HG02840 (cell line): ENCODE results near the gene FN1.

Experiments used
- ATAC-seq: cut with Tn5 transposase; IDR thresholded peaks from one replicate; pipeline ENCODE4 v1.9.1; 2021; ENCODE audit warnings: mild to moderate bottlenecking, moderate library complexity, moderate number of reproducible peaks; ENCODE audit not compliant: unreplicated experiment, low FRiP score

Gene FN1

GRCh38 chr2:215435870-215436704 lies at the start of gene FN1:
FN1 (minus strand) TSS chr2:215436068; CDS start chr2:215435802, 266 bp downstream.
- peak; percentile 69 for ATAC-seq

DNA sequence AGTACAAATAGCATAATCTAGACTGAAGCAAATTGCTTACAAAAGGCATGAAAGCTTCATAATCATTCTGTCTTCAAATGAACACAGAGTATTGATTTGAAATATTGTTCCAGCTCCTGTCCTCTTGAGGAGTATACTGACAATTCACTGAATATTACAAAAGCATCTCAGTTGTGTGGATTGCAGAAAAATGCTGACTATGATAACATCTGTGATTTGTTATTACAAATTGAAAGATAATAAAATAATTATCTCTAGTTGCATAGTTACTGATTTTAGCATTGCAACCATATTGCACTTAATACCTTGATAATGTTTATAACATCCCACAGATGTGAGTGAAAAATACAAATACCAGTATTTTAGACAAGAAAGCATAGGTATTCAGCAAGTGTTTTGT lies 49.2 kb upstream of the FN1 start:
- no peak for ATAC-seq

DNA sequence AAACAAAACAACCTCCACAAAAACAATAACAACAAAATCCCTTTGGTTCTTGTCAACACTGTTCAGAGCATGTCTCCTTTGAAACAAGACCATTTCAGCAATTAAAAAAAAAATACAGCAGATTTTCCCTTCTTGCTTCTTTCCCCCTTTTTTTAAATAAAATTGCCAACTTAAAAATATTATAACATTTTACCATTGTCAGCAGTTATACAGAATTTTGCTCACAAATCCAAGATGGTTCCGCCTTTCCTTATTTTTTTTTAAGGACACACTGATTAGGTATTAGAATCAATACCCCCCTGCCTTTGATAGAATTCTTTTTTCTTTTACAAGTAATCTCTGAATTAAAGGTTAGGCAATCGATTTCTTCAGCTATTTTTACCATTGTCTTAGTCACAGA lies 48.7 kb upstream of the FN1 start:
- no peak for ATAC-seq

- ATAC-seq = no peak
These were observed 47.6 kb upstream of the FN1 start for GRCh38 chr2:215483431-215483830.

- ATAC-seq = no peak
These were observed 43.8 kb upstream of the FN1 start for GRCh38 chr2:215479536-215480240.

DNA sequence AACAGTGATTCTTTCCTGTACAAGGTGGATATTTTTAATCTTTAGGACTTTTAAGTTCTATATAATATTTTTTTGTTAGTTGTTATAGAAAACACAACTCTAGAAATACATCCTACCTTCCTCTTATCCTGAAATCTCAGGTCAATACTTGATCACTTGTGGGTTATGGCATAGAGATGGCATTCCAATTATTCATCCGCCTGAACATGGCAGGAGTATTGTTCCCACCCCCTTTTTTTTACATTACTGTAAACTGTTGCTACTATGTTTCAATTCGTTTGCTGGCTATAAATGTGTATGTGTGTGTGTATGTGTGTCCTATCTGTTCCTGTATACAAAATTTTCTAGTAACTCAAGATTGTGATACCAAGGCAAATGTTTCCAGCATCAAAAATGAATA lies 43.3 kb upstream of the FN1 start:
- no peak for ATAC-seq

DNA sequence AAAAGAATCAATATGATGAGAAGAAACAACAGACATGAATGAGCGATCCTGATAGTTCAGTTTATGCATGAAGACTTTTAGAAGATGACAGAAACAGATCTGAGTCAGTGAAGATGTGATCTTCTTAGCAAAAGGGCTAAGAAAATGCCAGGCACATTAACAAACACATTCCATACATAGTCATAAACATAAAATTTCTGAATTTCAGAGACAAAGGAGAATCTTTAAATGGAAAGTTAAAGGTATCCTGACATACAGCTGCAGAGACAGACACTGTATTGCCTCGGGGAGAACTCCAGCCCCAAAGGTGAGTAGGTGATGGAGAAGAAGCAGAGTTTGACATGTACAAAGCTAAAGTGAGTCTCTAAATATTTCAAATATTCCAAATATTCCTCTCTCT lies 40.6 kb upstream of the FN1 start:
- no peak for ATAC-seq

GRCh38 chr2:215466097-215466909 lies 30.4 kb upstream of the FN1 start:
- ATAC-seq = no peak

DNA sequence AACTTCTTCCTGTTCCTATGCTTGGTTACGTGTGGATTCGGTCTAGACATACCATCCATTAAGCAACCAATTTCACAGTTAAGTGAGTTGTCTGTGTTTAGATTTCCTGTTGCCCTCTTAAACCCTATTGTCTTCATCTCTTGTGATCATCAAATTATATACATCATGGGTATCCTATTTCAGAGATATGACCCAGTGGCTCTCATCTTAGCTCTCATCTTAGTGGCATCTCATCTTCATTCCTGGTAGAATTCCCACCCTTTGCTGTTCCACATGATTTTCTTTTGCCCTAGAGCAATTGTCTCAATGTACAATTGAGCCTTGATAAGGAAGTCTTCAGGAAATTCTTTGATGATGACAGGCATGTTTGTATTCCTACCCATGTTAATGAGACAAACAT lies 29.4 kb upstream of the FN1 start:
- no peak for ATAC-seq

- ATAC-seq = no peak
These were observed 26.1 kb upstream of the FN1 start for GRCh38 chr2:215461836-215462532.

DNA sequence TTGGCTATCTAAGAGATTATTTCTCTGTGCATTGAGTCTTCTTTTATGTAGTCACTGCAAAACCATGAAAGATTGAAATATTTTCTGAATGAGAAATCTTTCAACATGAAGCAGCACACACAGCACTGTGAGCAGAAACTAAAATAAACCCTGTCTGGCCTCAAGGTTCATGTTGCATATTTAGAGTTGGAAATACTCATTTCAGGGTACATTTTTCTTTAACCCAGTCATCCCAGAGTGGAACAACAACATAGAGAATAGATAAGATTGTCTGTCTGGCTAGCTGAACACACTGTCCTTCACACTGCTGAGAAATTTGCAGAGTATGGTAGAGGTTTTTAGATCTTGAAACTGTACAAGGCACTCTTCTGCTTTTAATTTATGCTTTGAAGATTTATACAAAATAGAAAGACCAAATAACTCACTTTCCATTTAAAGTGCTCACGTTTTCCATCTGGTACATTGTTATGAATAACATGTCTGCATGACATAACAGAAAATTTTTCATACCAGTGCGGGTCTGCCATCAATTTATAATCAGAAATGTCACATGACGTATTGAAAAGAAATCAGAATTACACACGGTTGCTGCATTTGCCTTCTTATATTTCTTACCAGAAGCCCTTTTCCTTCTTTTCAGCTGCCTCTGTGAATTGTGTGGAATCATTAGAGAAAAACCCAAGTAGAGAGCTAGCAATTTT lies 25.0 kb upstream of the FN1 start:
- no peak for ATAC-seq

- no peak for ATAC-seq
These were observed 20.1 kb upstream of the FN1 start for GRCh38 chr2:215455958-215456357.

DNA sequence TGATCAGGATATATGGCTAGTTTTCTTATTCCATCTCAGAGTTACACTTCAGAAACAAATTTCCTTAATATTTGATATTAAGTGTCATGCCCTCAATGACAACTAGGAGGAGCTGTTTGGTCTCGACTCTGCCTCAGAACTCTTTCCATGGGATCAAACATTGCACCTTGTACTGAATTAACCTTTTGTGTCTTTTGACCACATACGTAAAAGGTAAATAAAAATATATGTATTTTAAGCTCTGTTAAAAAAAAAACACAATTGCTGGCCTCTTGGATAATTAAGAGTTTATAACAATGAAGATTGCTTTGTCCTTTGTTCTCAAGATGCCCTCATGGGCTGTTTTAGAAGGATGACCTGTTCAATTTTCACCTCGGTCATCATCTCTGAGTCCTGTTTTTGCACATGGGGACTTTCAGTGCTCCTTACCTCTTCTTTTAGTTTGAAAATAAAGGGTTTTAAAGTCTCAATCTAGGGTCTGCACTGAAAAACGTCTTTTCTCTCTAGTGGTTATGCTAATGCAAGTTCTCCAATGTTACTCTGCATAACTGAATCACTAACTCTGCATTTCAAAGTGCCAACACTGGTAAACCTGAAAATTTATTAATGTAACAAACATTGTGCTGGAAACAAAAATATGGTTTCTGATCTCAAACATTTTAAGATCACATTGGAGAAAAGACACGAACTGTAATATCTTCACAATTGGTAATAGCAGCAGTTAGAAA lies 18.8 kb upstream of the FN1 start:
- no peak for ATAC-seq

DNA sequence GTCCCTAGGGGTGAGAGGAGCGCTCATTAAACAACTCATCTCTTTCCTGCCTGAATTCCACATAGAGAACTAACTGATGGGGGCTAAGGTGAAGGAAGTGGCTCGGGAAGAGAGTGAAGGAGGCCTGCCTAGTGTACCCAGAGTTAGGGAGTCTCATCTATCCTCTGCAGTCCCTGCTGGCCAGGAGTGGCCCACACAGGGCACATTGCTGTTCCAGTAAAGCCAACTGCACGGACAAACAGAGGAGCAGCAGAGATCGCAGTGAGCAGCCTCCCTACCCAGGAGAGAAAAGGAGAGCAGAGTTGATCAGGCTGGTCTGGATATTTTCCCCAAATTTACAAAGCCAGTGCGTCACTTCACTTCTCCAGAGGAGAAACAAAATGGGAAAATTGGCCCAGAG lies 16.9 kb upstream of the FN1 start:
- no peak for ATAC-seq

DNA sequence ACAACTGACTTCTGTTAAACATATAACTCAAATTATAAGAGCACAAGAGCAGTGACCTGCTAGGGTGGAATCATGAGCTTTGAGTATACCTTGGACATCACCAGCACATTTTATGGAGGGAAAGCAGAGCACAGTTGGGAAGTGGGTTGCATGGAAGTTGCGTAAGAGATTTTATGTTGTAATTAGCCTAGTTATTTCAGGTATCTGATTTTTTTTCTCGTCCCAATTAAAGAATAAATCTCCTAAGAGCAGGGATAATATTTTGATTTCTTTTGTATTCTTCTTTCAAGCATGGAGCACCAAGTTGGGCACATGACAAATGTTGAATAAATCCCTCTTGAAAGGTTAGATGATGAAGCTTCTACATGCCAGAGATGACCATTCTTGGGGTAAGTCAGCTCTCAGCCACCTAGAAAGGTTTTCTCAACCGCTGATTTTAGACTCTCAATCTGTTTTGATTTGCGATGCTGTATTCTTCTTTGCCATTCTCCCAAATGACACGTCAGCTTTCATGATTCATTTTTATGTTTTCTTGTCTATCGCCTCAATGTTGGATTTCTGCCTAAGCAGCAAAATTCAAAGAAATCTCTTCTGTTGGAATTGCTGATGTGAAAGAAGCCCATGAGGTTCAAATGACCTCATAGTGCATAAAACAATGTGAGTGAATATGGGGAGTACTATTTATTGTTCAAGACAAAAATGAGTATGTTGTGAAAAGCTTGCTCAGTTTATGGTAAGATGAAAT lies 15.3 kb upstream of the FN1 start:
- no peak for ATAC-seq

GRCh38 chr2:215450188-215451011 lies 14.5 kb upstream of the FN1 start:
- ATAC-seq = no peak

- no peak for ATAC-seq
These were observed 11.8 kb upstream of the FN1 start for GRCh38 chr2:215447673-215448081.

GRCh38 chr2:215447056-215447455 lies 11.2 kb upstream of the FN1 start:
- no peak for ATAC-seq
